ENCODE data around the gene BTBD10. TPM values are rescaled to one million over a fixed set of nuclear protein-coding genes. Genes with fewer than 3 reads are reported as not detected.

BTBD10 gene
- total RNA-seq, 1 experiment from 2014 or later: 45.0 TPM

DNA sequence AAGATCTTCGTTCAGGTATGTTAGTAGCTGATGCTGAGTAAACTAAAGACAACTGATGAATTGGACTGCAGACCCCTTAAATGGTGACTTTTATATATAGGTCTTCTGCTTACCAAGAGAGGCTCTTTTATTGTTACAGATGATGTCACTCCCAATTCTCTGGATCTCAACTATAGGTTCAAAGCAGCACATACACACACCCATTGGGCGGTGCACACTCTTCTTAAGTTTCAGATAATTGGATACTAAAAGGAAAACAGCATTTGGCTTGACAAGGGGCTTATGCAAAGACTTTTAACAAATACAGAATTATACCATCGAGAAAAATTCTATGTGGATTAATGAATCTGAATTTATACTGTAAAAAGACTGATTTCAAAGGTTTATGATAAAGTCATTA, 32.9 kb upstream of the BTBD10 start, which contains the start of gene PTH:
TSS of gene PTH (minus strand) at position 69 of the 400 bp plus-strand sequence. CDS start 3,142 bp downstream, outside the sequence.
- CTCF ChIA-PET: no interaction called here

DNA sequence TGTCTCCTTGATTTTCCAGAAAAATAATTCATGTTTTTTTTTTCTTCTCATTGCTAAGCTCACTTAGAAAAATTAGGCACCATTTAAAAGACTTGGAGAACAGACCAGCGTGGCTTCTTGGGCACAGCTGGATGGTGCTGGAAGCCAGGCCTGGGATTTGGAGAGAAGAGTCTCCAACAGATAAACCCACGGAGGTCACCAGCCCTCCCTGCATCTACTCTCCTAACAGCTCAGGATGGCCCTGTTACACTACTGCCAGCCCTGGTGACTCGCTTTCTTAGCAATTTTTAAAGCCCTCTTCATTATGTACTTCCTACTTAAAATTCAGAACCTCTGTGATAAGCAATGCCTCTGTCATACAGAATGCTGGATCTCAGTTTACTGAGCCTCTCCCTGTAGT, 31.0 kb upstream of the BTBD10 start:
- no peak overlapping the region for H3K4me3 ChIP-seq (ENCODE audit: low read depth, low read length)
- intact Hi-C loops (cut with micrococcal nuclease; ENCODE audit: unreplicated experiment): no loop called here
- H3K4me1 Mint-ChIP-seq (ENCODE audit: low read depth, unreplicated experiment): no peaks in the 10 kb centered on the region
- no peaks in the 10 kb centered on the region for H3K9me3 Mint-ChIP-seq (ENCODE audit: unreplicated experiment)
- no peaks in the 10 kb centered on the region for H3K9me3 ChIP-seq
- no peaks in the 10 kb centered on the region for H3K4me1 ChIP-seq
- TF ChIP-seq CTCF (IDR thresholded peaks at IDR 0.05; ENCODE audit: insufficient read depth in 1 of 2, low read depth in 1 of 2, low read length in 1 of 2, severe bottlenecking in 1 of 2, unreplicated experiment in 1 of 2): no peak
- no peaks in the 10 kb centered on the region for H3K27me3 Mint-ChIP-seq (ENCODE audit: insufficient read depth, unreplicated experiment)
- CTCF ChIA-PET: no interaction called here
- no peaks in the 10 kb centered on the region for H3K27me3 ChIP-seq (replicated peaks; ENCODE audit: control insufficient read depth, insufficient read depth, low read length)
- no peak overlapping the region for H3K4me3 Mint-ChIP-seq (ENCODE audit: unreplicated experiment)
- DNase-seq: no peak
- BruUV-seq (replicated peaks): no TSS peak
- H3K36me3 ChIP-seq (ENCODE audit: control insufficient read depth, insufficient read depth, low read length): no peaks in the 10 kb centered on the region
- no peaks in the 10 kb centered on the region for H3K36me3 Mint-ChIP-seq (ENCODE audit: insufficient read depth, unreplicated experiment)
- H3K27ac Mint-ChIP-seq (ENCODE audit: unreplicated experiment): no peak overlapping the region
- POLR2A ChIA-PET: no interaction called here

More for the DNA sequence above, 32.9 kb upstream of the BTBD10 start, which contains the start of gene PTH:
- Mint-ChIP-seq H3K27ac (ENCODE audit: unreplicated experiment) (no peak within 1 kb of the TSS), H3K4me1 (ENCODE audit: low read depth, unreplicated experiment) (no peaks in the 10 kb centered on the region), H3K27me3 (ENCODE audit: insufficient read depth, unreplicated experiment) (no peaks in the 10 kb centered on the region), H3K9me3 (ENCODE audit: unreplicated experiment) (no peaks in the 10 kb centered on the region), H3K36me3 (ENCODE audit: insufficient read depth, unreplicated experiment) (no peaks in the 10 kb centered on the region), H3K4me3 (ENCODE audit: unreplicated experiment) (no peak within 1 kb of the TSS)
- no peak for TF ChIP-seq CTCF (IDR thresholded peaks at IDR 0.05; ENCODE audit: insufficient read depth in 1 of 2, low read depth in 1 of 2, low read length in 1 of 2, severe bottlenecking in 1 of 2, unreplicated experiment in 1 of 2)
- H3K36me3 ChIP-seq (ENCODE audit: control insufficient read depth, insufficient read depth, low read length): no peaks in the 10 kb centered on the region
- intact Hi-C loops (cut with micrococcal nuclease; ENCODE audit: unreplicated experiment): no loop called here
- no peak within 1 kb of the TSS for H3K4me3 ChIP-seq (ENCODE audit: low read depth, low read length)
- BruUV-seq (replicated peaks): no TSS peak
- no peaks in the 10 kb centered on the region for H3K9me3 ChIP-seq
- H3K27me3 ChIP-seq (replicated peaks; ENCODE audit: control insufficient read depth, insufficient read depth, low read length): no peaks in the 10 kb centered on the region
- DNase-seq: no peak
- POLR2A ChIA-PET: no interaction called here
- H3K4me1 ChIP-seq: no peaks in the 10 kb centered on the region

- DNase-seq: peak; percentile 51 to 59
- no peaks in the 10 kb centered on the region for H3K4me1 Mint-ChIP-seq (ENCODE audit: low read depth, unreplicated experiment)
- Histone ChIP-seq H3K27me3 (replicated peaks; ENCODE audit: control insufficient read depth, insufficient read depth, low read length) (no peaks in the 10 kb centered on the region), H3K9me3 (no peaks in the 10 kb centered on the region), H3K4me3 (ENCODE audit: low read depth, low read length) (peak overlapping the region; percentile 43), H3K4me1 (no peaks in the 10 kb centered on the region), H3K36me3 (ENCODE audit: control insufficient read depth, insufficient read depth, low read length) (no peaks in the 10 kb centered on the region)
- POLR2A ChIA-PET: interaction anchor here (0.6 to 1.6 kb wide), 2 partner anchors 25 to 183 kb away, joined by 3 to 6 read pairs; partner anchors contain the start of gene BTBD10
- peak in 1 of 2 experiments; percentile 52 for TF ChIP-seq CTCF (IDR thresholded peaks at IDR 0.05; ENCODE audit: insufficient read depth in 1 of 2, low read depth in 1 of 2, low read length in 1 of 2, severe bottlenecking in 1 of 2, unreplicated experiment in 1 of 2)
- intact Hi-C loops (cut with micrococcal nuclease; ENCODE audit: unreplicated experiment): loop anchor here (1.0 kb wide), 1 partner anchor 48 kb away; no protein-coding TSS in a partner anchor
- no peaks in the 10 kb centered on the region for H3K27me3 Mint-ChIP-seq (ENCODE audit: insufficient read depth, unreplicated experiment)
- no TSS peak for BruUV-seq (replicated peaks)
- peak overlapping the region; percentile 72 for H3K4me3 Mint-ChIP-seq (ENCODE audit: unreplicated experiment)
- CTCF ChIA-PET: interaction anchor here (0.6 to 1.6 kb wide), 8 partner anchors 15 to 1205 kb away, joined by 3 to 11 read pairs (median 5); partner anchors contain the start of genes BTBD10 and FAR1
- no peaks in the 10 kb centered on the region for H3K36me3 Mint-ChIP-seq (ENCODE audit: insufficient read depth, unreplicated experiment)
- H3K9me3 Mint-ChIP-seq (ENCODE audit: unreplicated experiment): no peaks in the 10 kb centered on the region
- H3K27ac Mint-ChIP-seq (ENCODE audit: unreplicated experiment): no peak overlapping the region
These were observed 24.6 kb upstream of the BTBD10 start for GRCh38 chr11:13487661-13488030.
